GM23248 (cell line): ENCODE data around the gene CBL. TPM values are rescaled to one million over a fixed set of nuclear protein-coding genes. Genes with fewer than 3 reads are reported as not detected.
"Not testable (repeated sequence)": the region's sequence is repeated elsewhere in the genome, so short reads cannot be mapped to it uniquely, and the experiment has no call there.

Experiments used
- DNase-seq: peaks from one replicate; pipeline ENCODE4 v3.0.0-alpha.2; 2015
- H2AFZ ChIP-seq: fragments of 200-600 bp; sonication (generic); 2 replicates; pipeline ENCODE4 v1.6.1; 2016; ENCODE audit warnings: antibody characterized with exemption
- H3F3A ChIP-seq: fragments of 200-600 bp; sonication (generic); 2 replicates; pipeline ENCODE4 v1.6.1; 2016; ENCODE audit warnings: mild to moderate bottlenecking, antibody characterized with exemption, mixed run types; ENCODE audit not compliant: insufficient read depth
- H3K27ac ChIP-seq: fragments of 200-600 bp; sonication (generic); 2 replicates; pipeline ENCODE4 v1.5.1; 2016; ENCODE audit warnings: mild to moderate bottlenecking
- H3K27me3 ChIP-seq: fragments of 200-600 bp; sonication (generic); replicated peaks from 2 replicates; pipeline ENCODE4 v1.6.1; 2016; ENCODE audit warnings: mild to moderate bottlenecking; ENCODE audit not compliant: insufficient read depth
- H3K36me3 ChIP-seq: fragments of 200-600 bp; sonication (generic); 2 replicates; pipeline ENCODE4 v1.6.1; 2016; ENCODE audit warnings: low read depth, mild to moderate bottlenecking
- H3K4me1 ChIP-seq: fragments of 200-600 bp; sonication (generic); 2 replicates; pipeline ENCODE4 v1.6.1; 2016; ENCODE audit warnings: mild to moderate bottlenecking; ENCODE audit not compliant: insufficient read depth
- H3K4me2 ChIP-seq: fragments of 200-600 bp; sonication (generic); one replicate; pipeline ENCODE4 v1.6.1; 2016; ENCODE audit warnings: mild to moderate bottlenecking; ENCODE audit not compliant: unreplicated experiment
- H3K4me3 ChIP-seq: fragments of 200-600 bp; sonication (generic); 2 replicates; pipeline ENCODE4 v1.5.1; 2016; ENCODE audit warnings: mild to moderate bottlenecking
- H3K79me2 ChIP-seq: fragments of 200-600 bp; sonication (generic); 2 replicates; pipeline ENCODE4 v1.6.1; 2016; ENCODE audit warnings: mild to moderate bottlenecking; ENCODE audit not compliant: insufficient read depth
- H3K9ac ChIP-seq: fragments of 200-600 bp; sonication (generic); 2 replicates; pipeline ENCODE4 v1.6.1; 2016; ENCODE audit warnings: mild to moderate bottlenecking
- H3K9me2 ChIP-seq: fragments of 200-600 bp; sonication (generic); 2 replicates; pipeline ENCODE4 v1.6.1; 2016; ENCODE audit warnings: mixed run types, mild to moderate bottlenecking, moderate library complexity; ENCODE audit not compliant: insufficient read depth
- H3K9me3 ChIP-seq: fragments of 200-600 bp; sonication (generic); one replicate; pipeline ENCODE4 v1.6.1; 2017; ENCODE audit warnings: low read depth
- H4K20me1 ChIP-seq: fragments of 200-600 bp; sonication (generic); 2 replicates; pipeline ENCODE4 v1.6.0; 2016; ENCODE audit not compliant: insufficient read depth
- EZH2 ChIP-seq: fragments of 200-600 bp; sonication (generic); IDR thresholded peaks from 2 replicates; pipeline ENCODE4 v1.6.1; 2018; ENCODE audit warnings: antibody characterized with exemption, mild to moderate bottlenecking; ENCODE audit not compliant: insufficient read depth, poor library complexity, severe bottlenecking
- EZH2phosphoT487 ChIP-seq: fragments of 200-600 bp; sonication (generic); IDR thresholded peaks from 2 replicates; pipeline ENCODE4 v1.6.1; 2018; ENCODE audit warnings: antibody characterized with exemption, moderate library complexity, mild to moderate bottlenecking, low read depth; ENCODE audit not compliant: insufficient read depth
- WGBS, 2 experiments: methylation state at CpG; one replicate each; pipeline ENCODE4 v1.1.6; 2015 to 2017; ENCODE audit warnings: low lambda C conversion rate in 2 of 2, low coverage in 1 of 2; ENCODE audit errors: missing lambda C conversion rate in 2 of 2; 5-methylcytosine and 5-hydroxymethylcytosine counted together
- in situ Hi-C: fragments of 300-500 bp; cut with MboI; formaldehyde crosslinking; loops from 2 replicates; pipeline ENCODE4 v1.15.0; 2020
- polyA plus RNA-seq: library from polyadenylated mRNA; unstranded; fragments of >200 nt; fragmentation: Nextera tagmentation; extraction: Ambion mirVana; gene quantifications from 2 replicates; pipeline ENCODE4 v1.2.1, GENCODE V29; 2016
- total RNA-seq: library from RNA; depleted of rRNA; stranded (reverse); fragments of >200 nt; shearing (Covaris generic); gene quantifications from 2 replicates; pipeline ENCODE4 v1.2.3, GENCODE V29; 2014

CBL gene
- total and polyA plus RNA-seq, 2 experiments from 2014 or later = 5.8 to 8.6 TPM

DNA sequence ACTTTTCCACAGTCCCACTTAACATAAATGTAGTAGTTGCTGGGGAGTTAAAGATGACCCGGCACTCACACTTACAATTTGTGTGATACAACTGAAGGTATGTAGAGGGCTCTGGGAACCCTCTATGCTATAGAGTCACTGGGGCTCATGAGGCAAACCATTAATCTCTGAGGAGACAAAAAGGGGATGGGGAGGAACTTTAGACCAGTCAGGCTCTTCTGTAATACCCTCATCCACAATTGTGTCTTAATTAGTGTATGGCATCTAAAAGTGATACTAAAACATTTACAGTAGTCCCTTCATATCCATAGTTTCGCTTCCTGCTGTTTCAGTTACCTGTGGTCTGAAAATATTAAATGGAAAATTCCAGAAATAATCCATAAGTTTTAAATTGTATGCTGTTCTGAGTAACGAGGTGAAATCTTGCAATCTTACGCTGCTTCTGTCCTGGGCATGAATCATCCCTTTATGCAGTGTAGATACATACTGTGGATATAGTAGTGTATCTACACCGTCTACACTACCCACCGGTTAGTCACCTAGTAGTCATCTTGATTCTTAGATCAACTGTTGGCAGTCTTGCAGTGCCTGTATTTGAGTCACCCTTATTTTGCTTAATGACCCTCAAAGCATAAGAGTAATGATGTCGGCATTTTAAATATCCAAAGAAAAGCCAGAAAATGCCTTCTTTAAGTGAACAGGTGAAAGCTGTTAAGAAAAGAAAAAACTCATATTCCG is 12.2 kb downstream of the CBL start:
- Histone ChIP-seq H3K9ac (peak overlapping the region; percentile 41), H3K36me3 (no peaks in the 10 kb centered on the region), H2AFZ (no peak overlapping the region), H3K9me2 (no peaks in the 10 kb centered on the region), H3K79me2 (peaks cover 91% of the 10 kb centered on the region), H4K20me1 (no peaks in the 10 kb centered on the region), H3K27me3 (no peaks in the 10 kb centered on the region), H3F3A (peaks cover 29% of the 10 kb centered on the region), H3K4me1 (peaks cover 25% of the 10 kb centered on the region), H3K9me3 (no peaks in the 10 kb centered on the region), H3K4me2 (peak overlapping the region; percentile 33), H3K27ac (peak overlapping the region; percentile 60), H3K4me3 (no peak overlapping the region)
- DNase-seq = peak; percentile 99
- in situ Hi-C loops = no loop called here
- TF ChIP-seq EZH2phosphoT487 (no peak), EZH2 (no peak)
- 13 to 14% methylated on average over 8 of the region's 8 CpGs for WGBS, 2 experiments

DNA sequence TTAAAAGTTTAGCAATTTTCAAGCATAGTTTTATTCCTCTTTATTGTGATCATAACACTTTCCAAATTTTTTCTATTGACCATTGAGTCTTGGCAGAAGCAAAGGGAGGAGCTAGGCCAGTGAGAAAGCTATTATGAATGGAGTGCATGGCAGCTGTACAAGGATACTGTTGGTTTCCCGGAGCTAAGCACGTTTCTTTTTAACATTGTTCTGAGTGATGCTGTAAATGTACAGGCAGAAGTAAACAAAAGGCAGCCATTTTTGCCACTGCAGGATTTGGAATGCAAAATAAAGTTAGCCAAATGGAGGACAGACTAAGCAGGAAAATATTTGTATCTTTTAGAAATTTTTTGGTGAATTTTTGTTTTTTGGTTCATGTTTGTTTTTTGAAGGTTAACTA is 16.2 kb downstream of the CBL start:
- Histone ChIP-seq H3K27ac (peak overlapping the region; percentile 27), H3K36me3 (no peaks in the 10 kb centered on the region), H3K4me2 (peak overlapping the region; percentile 38), H3K9me2 (no peaks in the 10 kb centered on the region), H4K20me1 (no peaks in the 10 kb centered on the region), H3K27me3 (no peaks in the 10 kb centered on the region), H3K4me1 (peaks cover 35% of the 10 kb centered on the region), H3F3A (peaks cover 27% of the 10 kb centered on the region), H3K9ac (peak overlapping the region; percentile 2; the same call in 1 of the 2 replicates), H3K4me3 (no peak overlapping the region), H2AFZ (peak overlapping the region; percentile 42; the same call in 1 of the 2 replicates), H3K9me3 (no peaks in the 10 kb centered on the region), H3K79me2 (peaks cover 90% of the 10 kb centered on the region)
- DNase-seq = peak; percentile 72
- 4 to 5% methylated on average over 2 of the region's 2 CpGs for WGBS, 2 experiments
- no peak for TF ChIP-seq EZH2phosphoT487
- TF ChIP-seq EZH2 = no peak
- in situ Hi-C loops = no loop called here

DNA sequence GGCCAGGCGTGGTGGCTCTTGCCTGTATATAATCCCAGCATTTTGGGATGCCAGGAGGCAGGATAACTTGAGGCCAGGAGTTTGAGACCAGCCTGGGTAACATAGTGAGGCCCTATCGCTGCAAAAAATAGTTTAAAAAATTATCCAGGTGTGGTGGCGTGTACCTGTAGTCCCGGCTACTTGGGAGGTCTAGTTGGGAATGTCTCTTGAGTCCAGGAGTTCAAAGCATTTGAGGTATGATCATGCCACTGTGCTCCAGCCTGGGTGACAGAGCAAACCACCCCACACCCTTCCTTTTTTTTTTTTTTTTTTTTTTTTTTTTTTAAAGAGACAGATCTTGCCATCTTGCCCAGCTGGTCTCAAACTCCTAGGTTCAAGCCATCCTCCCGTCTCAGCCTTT is 16.8 kb downstream of the CBL start:
- DNase-seq = no peak
- H2AFZ ChIP-seq = peak overlapping the region; percentile 42; the same call in 1 of the 2 replicates
- peaks cover 21% of the 10 kb centered on the region for H3F3A ChIP-seq
- H3K27me3 ChIP-seq = no peaks in the 10 kb centered on the region
- no peak overlapping the region for H3K4me3 ChIP-seq
- H3K79me2 ChIP-seq = peaks cover 90% of the 10 kb centered on the region
- H3K9me3 ChIP-seq = no peaks in the 10 kb centered on the region
- H3K36me3 ChIP-seq = no peaks in the 10 kb centered on the region
- peak overlapping the region; percentile 38 for H3K4me2 ChIP-seq
- H4K20me1 ChIP-seq = no peaks in the 10 kb centered on the region
- WGBS, 2 experiments = 88 to 89% methylated on average over 5 of the region's 5 CpGs
- in situ Hi-C loops = no loop called here
- no peak for TF ChIP-seq EZH2phosphoT487
- no peak for TF ChIP-seq EZH2
- H3K9me2 ChIP-seq = no peaks in the 10 kb centered on the region
- H3K27ac ChIP-seq = peak overlapping the region; percentile 27
- H3K4me1 ChIP-seq = peaks cover 33% of the 10 kb centered on the region
- H3K9ac ChIP-seq = peak overlapping the region; percentile 2; the same call in 1 of the 2 replicates

DNA sequence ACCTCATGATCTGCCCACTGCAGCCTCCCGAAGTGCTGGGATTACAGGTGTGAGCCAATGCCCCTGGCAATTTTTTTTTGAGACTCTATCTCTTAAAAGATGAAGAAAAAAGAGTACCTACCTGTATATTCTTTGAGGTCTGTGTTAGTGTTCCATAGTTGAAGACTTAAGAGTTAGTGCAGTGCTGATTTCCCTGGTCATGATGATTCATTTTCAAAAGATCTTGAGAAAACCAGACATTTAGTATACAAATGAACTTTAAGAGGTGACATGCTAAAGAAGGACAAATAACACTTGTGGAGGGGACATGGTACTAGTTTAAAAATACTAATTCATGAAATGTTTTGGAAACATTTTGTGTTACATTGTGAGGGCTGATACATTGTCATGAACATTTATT is 17.7 kb downstream of the CBL start:
- Histone ChIP-seq H4K20me1 (no peaks in the 10 kb centered on the region), H3K27me3 (no peaks in the 10 kb centered on the region), H3K4me3 (no peak overlapping the region), H2AFZ (no peak overlapping the region), H3K27ac (no peak overlapping the region), H3K9me2 (no peaks in the 10 kb centered on the region), H3K36me3 (no peaks in the 10 kb centered on the region), H3K4me2 (no peak overlapping the region), H3F3A (peaks cover 13% of the 10 kb centered on the region), H3K9ac (no peak overlapping the region), H3K79me2 (peaks cover 97% of the 10 kb centered on the region), H3K9me3 (no peaks in the 10 kb centered on the region), H3K4me1 (peaks cover 26% of the 10 kb centered on the region)
- in situ Hi-C loops = no loop called here
- peak; percentile 50 for DNase-seq
- WGBS, 2 experiments = 100% methylated on average over 1 of the region's 1 CpG
- no peak for TF ChIP-seq EZH2
- no peak for TF ChIP-seq EZH2phosphoT487

DNA sequence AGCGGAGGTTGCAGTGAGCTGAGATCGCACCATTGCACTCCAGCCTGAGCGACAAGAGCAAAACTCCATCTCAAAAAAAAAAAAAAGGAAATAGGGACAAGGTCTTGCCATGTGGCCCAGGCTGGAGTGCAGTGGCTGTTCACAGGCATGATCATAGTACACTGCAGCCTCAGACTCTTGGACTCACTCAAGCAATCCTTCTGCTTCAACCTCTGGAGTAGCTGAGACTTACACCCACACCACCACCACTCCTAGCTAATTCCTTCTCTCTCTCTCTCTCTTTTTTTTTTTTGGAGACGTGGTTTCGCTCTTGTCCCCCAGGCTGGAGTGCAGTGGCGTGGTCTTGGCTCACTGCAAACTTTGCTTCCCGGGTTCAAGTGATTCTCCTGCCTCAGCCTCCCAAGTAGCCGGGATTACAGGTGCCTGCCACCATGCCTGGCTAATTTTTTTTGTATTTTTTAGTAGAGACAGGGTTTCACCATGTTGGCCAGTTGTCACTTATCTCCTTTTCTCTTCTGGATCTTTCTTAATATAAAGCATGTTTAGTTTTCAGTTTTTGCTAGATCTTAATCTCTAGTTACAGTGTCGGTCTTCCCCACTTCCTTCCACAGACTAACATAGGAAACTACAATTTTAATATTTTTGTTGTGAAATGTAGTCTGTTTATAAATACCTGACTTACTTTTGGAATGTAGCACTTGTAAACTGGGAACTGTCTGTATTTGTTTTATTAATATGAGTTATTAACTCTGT is 22.6 kb downstream of the CBL start:
- H3K4me3 ChIP-seq, H3K9me3 ChIP-seq, H3K27ac ChIP-seq, H3K9me2 ChIP-seq, H3K9ac ChIP-seq, H3F3A ChIP-seq, H3K27me3 ChIP-seq, in situ Hi-C loops, H3K4me2 ChIP-seq, DNase-seq, H3K36me3 ChIP-seq, H2AFZ ChIP-seq: not testable (repeated sequence)
- Histone ChIP-seq H4K20me1 (0 out of 2 replicates have a peak, but pooled peaks cover 11% of the 10 kb centered on the region), H3K79me2 (peaks cover 92% of the 10 kb centered on the region), H3K4me1 (peaks cover 17% of the 10 kb centered on the region)
- WGBS, 2 experiments = 95% methylated on average over 6 to 9 of the region's 9 CpGs
